ENCODE results near the gene CDK11B. TPM values are rescaled to one million over a fixed set of nuclear protein-coding genes. Genes with fewer than 3 reads are reported as not detected.

The CDK11B gene
- total and polyA plus RNA-seq, 2 of the 8 experiments (the other 6 are each of a cell fraction or from before 2014, with no cell fraction given): 11.1 to 31.9 TPM

GRCh38 chr1:1625824-1626206, 33.0 kb downstream of the CDK11B start:
- Histone ChIP-seq H3K4me2 (ENCODE audit: insufficient read depth in 1 of 2, low read depth in 2 of 2, low read length in 2 of 2) (no peak overlapping the region), H3K9ac (replicated peaks in 1 of 4; ENCODE audit: extremely low read depth in 1 of 4, low read depth in 3 of 4, low read length in 3 of 4) (no peak overlapping the region), H3K9me3 (ENCODE audit: insufficient read depth in 2 of 2, low read depth in 1 of 2, low read length in 1 of 2) (no peaks in the 10 kb centered on the region), H3K27me3 (replicated peaks in 1 of 4; ENCODE audit: control insufficient read depth in 3 of 4, extremely low read depth in 1 of 4, insufficient read depth in 3 of 4, low read length in 3 of 4) (peaks cover 0 to 8% (median 3%) of the 10 kb centered on the region in 4 experiments; a peak in 3 of 7 replicates), H3K79me1 (ENCODE audit: low read depth, low read length) (no peaks in the 10 kb centered on the region), H3K4ac (replicated peaks; ENCODE audit: insufficient read length, low read depth, low read length) (no peak overlapping the region), H3K56ac (replicated peaks; ENCODE audit: insufficient read length, low read depth, low read length) (no peak overlapping the region), H2BK5ac (ENCODE audit: low read depth, low read length) (no peak overlapping the region), H3K18ac (ENCODE audit: extremely low read depth, low read length) (no peak overlapping the region), H3K23me2 (ENCODE audit: low read depth, low read length) (peaks cover 6% of the 10 kb centered on the region; the same call in 1 of the 2 replicates), H2BK15ac (ENCODE audit: low read length) (no peak overlapping the region), H3K79me2 (ENCODE audit: control insufficient read depth in 1 of 2, insufficient read depth in 2 of 2, low read length in 2 of 2) (no peaks in the 10 kb centered on the region), H3K4me3 (ENCODE audit: extremely low read depth in 1 of 4, insufficient read depth in 2 of 4, low read depth in 3 of 4, low read length in 4 of 4) (no peak overlapping the region), H2BK20ac (ENCODE audit: low read length) (no peak overlapping the region), H4K20me1 (replicated peaks in 1 of 2; ENCODE audit: control insufficient read depth in 1 of 2, insufficient read depth in 2 of 2, low read length in 2 of 2) (peaks cover 0 to 13% of the 10 kb centered on the region in 2 experiments), H3K36me3 (ENCODE audit: control insufficient read depth in 2 of 4, insufficient read depth in 4 of 4, low read length in 3 of 4) (no peaks in the 10 kb centered on the region), H3K4me1 (replicated peaks in 1 of 4; ENCODE audit: control insufficient read depth in 3 of 4, insufficient read depth in 4 of 4, low read length in 3 of 4) (peaks cover 0 to 6% (median 2%) of the 10 kb centered on the region in 4 experiments; a peak in 4 of 7 replicates), H3K23ac (ENCODE audit: insufficient read length) (no peak overlapping the region), H2BK120ac (replicated peaks; ENCODE audit: low read depth, low read length) (no peak overlapping the region), H3K14ac (ENCODE audit: insufficient read length) (no peak overlapping the region), H4K8ac (ENCODE audit: extremely low read depth, insufficient read depth, low read length) (no peak overlapping the region; the same call in 1 of the 2 replicates), H2AK5ac (ENCODE audit: low read depth, low read length) (no peak overlapping the region), H4K5ac (ENCODE audit: insufficient read length, low read depth, low read length) (no peak overlapping the region), H2AFZ (ENCODE audit: low read length) (no peak overlapping the region), H4K91ac (replicated peaks; ENCODE audit: insufficient read length, low read length) (no peak overlapping the region), H3K27ac (ENCODE audit: low read depth, low read length) (no peak overlapping the region), H2BK12ac (ENCODE audit: low read depth, low read length) (no peak overlapping the region)
- 95% methylated on average over 4 of the region's 8 CpGs; no CpG with 5 or more reads in 1 of the 2 experiments for WGBS, 2 experiments (ENCODE audit: extremely low coverage in 1 of 2, insufficient coverage in 1 of 2, insufficient read length in 1 of 2, insufficient replicate concordance in 2 of 2, low coverage in 1 of 2, low lambda C conversion rate in 2 of 2, missing lambda C conversion rate in 1 of 2)
- CTCF ChIA-PET (ENCODE audit: partially characterized antibody): no interaction called here
- no peak for FAIRE-seq
- no peak for DNase-seq (ENCODE audit: low read depth in 1 of 2, low spot score in 2 of 2)
- POLR2A ChIA-PET (ENCODE audit: partially characterized antibody): interaction anchor here (0.7 to 1.8 kb wide), 2 partner anchors 10 to 289 kb away, joined by 3 to 8 read pairs; partner anchors contain the start of gene MIB2
- no peak for TF ChIP-seq GABPA (IDR thresholded peaks at IDR 0.05; ENCODE audit: borderline replicate concordance, insufficient read depth, low read length)
